GM21447 (cell line): ENCODE results near the gene MFAP3.

Source experiments
- ATAC-seq: cut with Tn5 transposase; IDR thresholded peaks from one replicate; pipeline ENCODE4 v1.9.1; 2021; ENCODE audit not compliant: unreplicated experiment

Gene MFAP3

DNA sequence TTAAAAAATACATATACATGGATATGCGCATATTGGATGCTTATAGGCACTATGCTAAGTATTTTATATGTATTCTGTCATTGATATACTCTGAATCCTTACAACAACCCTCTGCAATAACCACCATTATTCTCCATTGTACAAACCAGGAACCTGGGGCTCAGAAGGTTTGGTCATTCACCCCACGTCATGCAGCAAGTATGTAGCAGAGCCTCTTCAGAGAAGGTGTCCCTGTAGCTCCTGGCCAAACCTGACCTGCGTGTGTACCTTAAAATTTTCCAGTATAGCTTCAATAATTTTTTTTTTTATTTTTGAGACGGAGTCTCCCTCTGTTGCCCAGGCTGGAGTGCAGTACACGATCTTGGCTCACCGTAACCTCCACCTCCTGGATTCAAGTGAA, 51.9 kb downstream of the MFAP3 start:
- no peak for ATAC-seq

DNA sequence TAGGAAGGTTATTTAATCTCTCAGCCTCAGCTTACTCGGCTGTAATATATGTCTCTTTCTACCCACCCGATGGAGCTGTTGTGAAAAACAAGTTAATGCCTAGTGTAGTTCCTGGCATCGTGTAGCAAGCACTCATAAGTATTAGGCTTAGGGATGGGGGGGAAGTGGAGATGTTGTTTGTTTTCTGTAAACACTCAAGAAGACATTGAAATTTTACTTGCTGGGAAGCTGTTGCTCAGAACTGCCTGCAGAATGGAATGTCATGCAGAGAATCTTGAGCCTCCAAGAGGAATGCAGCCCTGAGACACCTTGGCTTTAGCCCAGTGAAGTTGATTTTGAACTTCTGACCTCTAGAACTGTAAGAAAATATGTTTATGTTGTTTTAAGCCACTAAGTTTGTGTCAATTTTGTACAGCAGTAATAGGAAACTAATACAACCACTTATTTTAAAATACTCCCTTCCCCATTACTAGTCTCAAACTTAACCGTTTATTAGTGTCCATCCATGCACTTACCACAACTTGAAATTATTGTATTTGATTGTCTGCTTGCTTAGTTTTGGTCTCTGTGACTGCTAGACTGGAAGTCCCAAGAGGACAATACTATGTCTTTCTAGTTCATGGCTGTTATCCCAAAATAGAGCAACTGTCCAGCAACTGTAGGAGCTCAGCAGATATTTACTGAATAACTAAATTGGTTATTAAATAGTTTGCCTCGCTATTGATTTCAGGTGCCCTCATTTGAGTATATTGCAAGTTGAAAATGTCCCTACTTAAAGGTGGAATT, 53.8 kb downstream of the MFAP3 start:
- ATAC-seq: no peak

DNA sequence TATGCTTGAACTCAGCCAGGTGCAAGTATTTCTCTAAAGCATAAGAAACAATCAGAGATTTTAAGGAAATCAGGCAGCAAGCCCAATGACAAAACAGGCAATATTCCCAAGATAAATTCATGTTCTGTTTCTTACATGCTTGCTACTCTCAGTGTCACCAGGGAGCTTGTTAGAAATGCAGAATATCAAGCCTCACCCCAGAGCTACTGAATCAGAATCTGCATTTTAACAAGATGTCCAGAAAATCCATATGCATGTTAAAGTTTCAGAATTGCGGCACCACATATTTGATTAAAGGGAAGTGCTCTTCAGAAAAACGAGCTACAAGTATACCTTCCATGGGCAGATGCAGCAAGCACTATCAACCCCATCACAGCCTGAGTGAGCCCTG, 54.4 kb downstream of the MFAP3 start:
- no peak for ATAC-seq

DNA sequence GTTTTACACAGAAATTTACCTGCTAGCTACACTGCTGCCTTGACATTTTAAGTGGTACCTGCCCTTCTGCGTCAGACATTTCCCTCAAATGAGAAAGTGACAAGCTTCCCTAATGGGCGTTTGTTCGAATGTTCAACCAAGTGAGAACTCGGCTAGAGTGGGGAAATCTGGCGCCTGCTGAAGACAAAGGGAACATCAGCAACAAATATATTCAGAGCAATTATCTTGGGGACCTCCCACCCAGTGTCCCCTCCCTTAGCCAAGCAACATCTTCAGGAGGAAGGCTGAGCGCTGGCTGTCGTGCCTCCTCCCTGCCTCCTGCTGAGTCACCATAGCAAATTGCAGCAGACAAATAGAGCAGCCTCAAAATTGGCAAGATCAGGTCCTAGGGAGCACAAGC, 57.1 kb downstream of the MFAP3 start:
- no peak for ATAC-seq

DNA sequence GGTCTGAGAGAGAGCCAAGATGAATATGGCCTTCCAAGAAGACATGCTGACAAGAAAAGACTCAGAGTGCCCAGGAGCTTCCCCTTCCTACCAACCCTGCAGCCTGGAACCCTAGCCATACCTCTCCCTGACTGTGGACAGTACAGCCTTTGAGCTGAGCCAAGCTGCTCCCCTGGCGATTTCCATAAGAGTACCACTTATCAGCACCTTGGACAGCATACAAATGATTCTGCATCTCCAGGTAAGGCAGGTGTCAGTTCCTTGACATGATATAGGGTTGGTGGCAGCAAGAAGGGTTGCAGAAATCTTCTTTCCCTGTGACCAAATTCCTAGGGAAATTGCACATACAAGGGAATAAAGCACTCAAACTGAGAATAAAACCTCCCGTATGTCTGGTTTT, 58.3 kb downstream of the MFAP3 start:
- no peak for ATAC-seq

DNA sequence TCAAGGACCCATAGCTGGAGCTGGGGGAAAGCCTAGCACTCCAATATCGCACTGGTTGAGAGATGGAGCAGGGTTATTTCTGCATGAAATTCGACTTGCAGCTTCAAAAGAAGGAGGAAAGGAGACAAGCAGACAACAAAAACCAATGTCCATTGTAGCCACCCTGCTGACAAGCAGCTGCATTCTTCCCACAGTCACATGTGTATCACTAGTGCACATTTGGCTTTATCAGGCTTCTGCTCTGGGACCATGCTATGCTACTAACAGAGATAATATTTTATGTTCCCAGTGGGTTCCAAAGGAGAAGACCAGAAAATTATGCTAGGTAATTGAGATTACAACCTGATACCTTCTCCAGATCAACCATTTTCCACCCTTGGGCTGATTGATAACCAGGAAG, 59.7 kb downstream of the MFAP3 start:
- no peak for ATAC-seq

DNA sequence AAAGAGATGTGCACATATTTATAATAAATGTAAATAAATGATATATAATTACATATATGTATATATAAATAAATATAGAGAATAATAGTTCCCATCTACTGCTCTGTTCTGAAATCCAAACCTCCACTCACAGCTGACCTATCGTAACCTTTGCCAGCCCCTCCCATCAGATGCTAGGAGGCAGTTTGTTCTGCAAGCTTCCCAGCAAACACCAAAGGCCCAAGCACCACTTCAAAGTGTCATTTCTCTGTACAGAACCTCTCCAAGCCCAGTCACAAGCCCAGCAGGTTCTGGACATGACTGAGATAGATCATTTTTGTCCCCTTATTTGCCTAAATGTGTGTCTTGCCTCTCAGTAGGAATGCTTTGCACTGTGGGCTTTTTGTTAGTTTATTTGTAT, 62.4 kb downstream of the MFAP3 start:
- ATAC-seq: no peak

DNA sequence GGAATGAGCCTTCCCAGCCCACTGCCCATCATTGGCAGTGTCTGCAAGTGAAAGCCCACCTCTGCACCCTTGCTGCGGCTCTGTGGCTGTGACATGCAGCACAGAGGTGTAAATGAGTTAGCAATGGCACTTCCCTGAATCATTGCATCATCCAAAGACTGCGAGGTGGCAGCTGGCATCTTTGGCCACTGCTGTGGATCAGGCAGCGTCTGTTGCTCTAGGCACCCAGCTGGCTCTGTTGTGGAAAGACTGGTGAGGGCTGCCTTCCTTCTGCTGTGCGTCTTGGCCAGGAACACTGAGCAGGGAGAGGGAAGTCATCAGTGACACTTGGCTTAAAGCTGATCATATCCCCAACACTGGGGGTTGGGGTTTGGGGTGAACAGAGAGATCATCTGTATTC, 64.5 kb downstream of the MFAP3 start:
- no peak for ATAC-seq
